Sciatic nerve (tissue), 2 donors: Measurements from ENCODE around the gene HEXIM2. TPM values are rescaled to one million over a fixed set of nuclear protein-coding genes. Genes with fewer than 3 reads are reported as not detected.
A peak's percentile ranks its signal among the peaks of the same experiment; 100 is the strongest.
"Not testable (repeated sequence)": the region's sequence is repeated elsewhere in the genome, so short reads cannot be mapped to it uniquely, and the experiment has no call there.

Source experiments
- ATAC-seq: fragments of 200-7000 bp; cut with Tn5 transposase; one replicate; pipeline ENCODE4 v1.9.1; 2020; ENCODE audit warnings: mild to moderate bottlenecking, moderate library complexity
- DNase-seq: peaks from one replicate; pipeline ENCODE4 v3.0.0-alpha.2; 2020; ENCODE audit warnings: low spot score
- intact Hi-C: fragments of 100-400 bp; cut with DNase I; formaldehyde crosslinking; loops from one replicate; pipeline ENCODE4 v1.14.2; 2022
- total RNA-seq: library from RNA; stranded (reverse); fragmentation: NEBNext Ultra II Directional; extraction: Animal tissue kit (Norgen Biotek cat#: 25700); gene quantifications from one replicate; pipeline ENCODE4 v1.2.1, GENCODE V29; 2021
- donor health status: DM: no; HTN: no; CAD: no.
- donor health status: DM: no; HTN: no; CAD: no.

Gene HEXIM2, protein sequence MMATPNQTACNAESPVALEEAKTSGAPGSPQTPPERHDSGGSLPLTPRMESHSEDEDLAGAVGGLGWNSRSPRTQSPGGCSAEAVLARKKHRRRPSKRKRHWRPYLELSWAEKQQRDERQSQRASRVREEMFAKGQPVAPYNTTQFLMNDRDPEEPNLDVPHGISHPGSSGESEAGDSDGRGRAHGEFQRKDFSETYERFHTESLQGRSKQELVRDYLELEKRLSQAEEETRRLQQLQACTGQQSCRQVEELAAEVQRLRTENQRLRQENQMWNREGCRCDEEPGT
- 6.8 TPM for total RNA-seq

DNA sequence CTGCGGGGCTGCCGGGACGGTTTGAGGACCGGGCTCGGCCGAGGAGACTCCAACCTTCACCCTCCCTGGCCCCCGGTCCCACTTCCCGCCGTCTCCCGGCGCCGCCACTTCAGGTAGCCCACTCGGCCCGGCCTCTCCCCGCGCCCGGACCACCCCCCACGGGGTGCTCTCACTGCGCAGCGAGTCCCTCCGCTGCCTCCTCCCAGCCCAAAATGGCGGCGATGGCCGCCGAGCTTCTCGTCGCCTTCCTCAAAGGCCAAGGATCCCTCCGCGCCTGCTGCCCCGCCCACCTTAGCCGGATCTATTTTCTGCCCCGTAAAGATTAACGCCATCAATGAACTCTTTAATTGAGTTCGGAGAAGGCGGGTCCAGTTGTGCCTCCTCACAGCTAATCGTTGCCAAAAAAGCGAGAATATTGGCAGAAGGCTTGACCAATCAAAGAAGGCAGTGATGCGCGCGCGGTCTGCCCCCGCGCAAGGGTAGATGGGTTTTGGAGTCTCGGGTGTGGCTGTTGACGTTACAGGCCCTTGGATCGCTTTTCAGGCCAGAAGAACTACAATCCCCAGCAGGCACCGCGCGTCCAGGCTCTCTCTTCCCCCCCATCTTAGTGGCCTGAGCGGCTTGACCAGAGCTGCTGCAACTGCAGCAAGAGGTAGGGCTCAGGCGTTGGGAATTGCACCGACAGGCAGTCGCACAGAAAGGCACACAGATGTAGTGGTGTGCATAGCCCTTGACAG, at the start of gene HEXIM2:
TSS of gene HEXIM2 (plus strand) at position 588 of the 737 bp plus-strand sequence. CDS start 919 bp downstream, outside the sequence.
- ATAC-seq (peak; percentile 97), DNase-seq (peak; percentile 99)
- intact Hi-C loops, result no loop called here

DNA sequence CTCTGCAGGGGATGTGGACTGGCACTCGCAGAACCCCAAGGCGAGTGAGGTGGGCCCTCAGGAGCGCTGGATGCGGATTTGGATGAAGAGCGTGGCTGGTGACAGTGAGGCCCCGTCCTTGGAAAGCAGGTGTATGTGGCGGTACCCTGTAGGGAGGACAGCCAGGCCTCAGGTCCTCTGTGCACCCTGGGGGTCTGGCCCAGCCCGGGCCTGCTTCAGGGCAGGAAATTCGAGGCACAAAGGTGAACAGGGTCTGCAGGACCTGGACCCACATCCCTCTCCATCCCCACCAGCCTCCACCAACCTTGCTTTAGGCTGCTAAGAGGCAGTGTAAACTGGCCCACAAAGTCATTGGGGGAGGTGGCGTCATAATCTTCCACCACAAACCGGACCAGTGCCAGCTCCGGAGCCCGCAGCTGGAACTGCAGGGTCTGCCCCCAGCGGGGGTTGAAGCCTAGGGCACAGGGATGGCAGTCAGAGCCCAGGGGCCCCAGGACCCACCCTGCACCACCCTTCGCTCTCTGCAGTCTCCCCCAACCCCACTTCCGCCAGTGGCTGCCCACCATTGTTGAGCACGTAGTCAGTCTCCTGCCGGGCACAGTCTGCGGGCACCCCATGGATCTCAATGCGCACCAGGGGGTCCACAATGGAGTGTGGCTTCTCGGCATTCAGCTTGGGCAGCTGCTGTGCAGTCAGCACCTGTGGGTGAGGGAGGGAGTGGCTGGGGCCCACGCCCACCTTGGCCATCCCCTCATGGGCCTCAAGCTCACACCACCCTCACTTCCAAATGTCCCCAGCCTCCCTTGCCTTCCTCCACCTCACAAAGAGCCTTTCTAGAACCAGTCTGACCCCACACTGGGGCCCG, 48.9 kb upstream of the HEXIM2 start:
- intact Hi-C loops, result no loop called here
- ATAC-seq, result no peak

DNA sequence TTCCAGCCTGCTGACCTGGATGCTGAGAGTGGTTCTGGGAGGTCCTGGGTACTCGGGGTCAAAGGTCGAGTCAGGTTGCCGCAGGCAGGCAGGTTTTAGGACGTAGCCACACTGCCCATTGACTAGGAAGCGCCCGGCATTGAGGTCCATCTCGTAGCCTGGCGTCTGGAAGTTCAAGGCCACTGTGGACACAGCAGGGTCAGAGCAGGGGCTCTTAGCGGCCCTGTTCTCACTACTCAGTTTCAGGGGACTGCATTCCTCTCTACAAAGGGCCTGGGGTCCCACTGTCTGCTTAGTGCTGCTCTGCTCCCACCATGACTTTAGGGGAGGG, 48.3 kb upstream of the HEXIM2 start:
- ATAC-seq (no peak), DNase-seq (no peak)
- intact Hi-C loops, result no loop called here

More for the DNA sequence above, 48.9 kb upstream of the HEXIM2 start:
- DNase-seq, result no peak

DNA sequence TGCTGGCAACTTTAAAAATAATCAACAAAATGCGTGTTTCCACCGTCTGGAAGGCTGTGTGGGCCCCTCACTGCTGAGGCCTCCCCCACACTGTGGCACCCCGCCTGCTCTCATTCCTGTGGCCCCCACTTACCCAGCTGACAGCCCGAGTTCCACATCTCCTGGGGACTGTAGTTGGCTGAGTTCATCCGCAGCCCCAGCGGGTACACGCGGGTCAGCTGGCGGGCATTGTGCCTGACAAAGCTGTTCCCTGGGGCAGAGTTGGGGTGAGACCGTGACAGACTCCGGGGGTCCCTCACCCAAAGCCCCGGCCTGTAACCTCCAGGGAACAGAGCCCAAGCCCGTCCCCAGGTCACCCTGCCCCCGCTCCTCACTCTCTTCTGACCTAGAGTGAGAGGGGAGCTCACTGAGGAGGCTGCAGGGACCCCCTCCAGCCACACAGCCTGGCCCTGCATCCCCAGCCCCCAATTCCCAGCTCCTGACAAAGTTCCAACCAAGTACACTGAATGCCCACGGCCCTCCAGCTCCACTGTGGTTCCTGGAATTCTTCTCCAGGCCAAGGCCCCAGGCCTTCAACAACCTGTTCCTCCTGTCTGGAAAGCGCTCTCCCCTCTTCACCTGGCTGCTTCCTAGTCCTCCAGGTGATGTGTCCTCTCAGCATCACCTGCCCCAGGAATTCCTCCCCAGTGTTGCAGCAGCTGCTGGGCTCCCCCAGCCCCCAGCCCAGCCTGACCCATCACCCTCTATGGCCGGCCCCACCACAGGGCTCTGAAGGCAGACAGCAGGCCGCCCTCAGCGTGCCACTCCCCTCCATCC, 47.4 kb upstream of the HEXIM2 start:
- DNase-seq (no peak), ATAC-seq (no peak)
- intact Hi-C loops, result no loop called here

DNA sequence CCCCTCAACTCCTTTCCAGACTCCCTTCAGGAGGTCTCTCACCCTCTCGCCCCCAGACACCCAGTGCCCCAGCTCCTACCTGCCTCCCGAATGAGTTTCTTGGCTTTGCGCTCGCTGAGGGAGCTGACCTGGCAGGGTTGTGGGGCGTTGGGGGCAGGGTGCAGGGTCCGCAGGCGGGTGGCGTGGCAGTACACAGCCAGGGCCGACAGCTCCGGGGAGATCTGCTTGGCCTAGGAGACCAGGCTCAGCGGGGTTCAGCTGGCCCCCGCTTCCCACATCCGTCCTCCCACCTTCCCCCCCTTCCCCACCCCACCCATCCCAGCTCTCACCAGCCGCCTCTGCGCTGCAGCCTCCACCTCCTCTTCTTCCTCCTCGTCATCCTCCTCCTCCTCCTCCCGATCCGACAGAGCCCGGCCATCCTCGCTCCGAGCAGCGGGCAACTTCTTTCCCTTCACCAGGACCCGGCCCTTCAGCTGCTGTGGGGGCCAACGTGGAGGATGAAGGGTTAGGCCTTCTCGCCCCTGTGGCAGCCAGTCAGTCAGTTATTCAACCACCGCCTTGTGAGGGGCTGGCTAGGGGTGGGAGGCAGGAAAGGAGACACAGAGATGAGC, 46.6 kb upstream of the HEXIM2 start:
- no peak for ATAC-seq
- intact Hi-C loops, result no loop called here

DNA sequence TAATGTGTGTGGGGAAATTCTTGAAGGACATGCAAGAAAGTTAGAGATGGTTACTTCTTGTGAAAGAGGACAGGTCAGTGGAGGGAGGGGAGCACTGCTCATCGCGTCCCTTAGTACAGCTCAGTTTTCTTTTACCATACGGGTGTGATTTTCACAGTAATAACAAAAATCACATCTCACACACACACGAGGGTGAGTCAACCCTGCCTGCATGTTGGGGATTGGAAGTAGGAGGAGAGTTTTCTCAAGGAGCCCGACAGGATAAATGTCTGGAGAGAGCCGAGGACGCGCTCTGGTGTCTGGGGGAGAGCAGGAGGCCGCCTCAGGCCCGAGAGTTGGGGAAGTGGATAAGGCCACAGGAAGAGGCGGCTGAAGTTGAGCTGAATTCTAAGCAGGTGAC, 45.8 kb upstream of the HEXIM2 start:
- DNase-seq, result no peak
- intact Hi-C loops, result no loop called here
- ATAC-seq, result no peak

More for the DNA sequence above, 46.6 kb upstream of the HEXIM2 start:
- peak; percentile 57 for DNase-seq

DNA sequence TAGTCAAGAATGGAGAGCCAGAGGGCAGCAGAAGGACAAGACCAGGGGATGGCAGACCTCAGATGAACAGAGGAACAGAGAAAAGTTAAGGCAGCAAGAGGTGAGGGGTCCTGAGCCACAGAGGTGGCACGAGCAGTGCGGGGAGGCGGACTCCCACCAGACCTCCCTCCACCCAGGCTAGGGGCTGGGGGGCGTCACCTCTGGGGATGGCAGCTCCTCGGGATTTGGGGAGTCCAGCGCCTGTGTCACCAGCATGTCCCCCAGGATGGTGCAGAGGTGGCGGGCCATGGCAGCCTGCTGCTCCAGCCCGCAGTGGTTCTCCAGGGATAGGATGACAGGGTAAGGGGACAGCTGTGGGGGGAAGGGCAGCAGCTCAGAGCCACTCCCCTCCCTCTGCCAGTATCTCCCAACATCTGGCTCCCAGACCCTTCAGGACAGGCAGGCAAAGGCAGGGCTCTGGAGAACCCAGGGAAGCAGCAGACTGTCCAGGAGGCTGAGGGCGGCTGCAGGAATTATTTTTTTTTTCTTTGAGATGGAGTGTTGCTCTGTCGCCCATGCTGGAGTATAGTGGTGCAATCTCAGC, 45.1 kb upstream of the HEXIM2 start:
- intact Hi-C loops, result no loop called here
- ATAC-seq (no peak), DNase-seq (no peak)

DNA sequence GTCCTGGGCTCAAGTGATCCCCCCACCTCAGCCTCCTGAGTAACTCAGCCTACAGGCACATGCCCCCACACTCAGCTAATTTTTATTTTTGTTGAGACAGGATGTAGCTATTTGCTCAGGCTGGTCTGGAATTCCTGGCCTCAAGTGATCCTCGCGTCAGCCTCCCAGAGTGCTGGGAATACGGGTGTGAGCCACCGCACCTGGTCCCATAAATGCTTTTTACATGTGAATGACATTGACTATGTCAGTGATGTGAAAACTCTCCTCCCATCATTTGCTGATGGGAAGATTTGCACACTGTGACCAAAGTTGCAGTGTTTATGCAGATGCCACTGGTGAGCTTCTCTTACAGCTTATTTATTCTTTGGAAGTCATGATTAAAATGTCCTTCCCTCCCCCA, 44.3 kb upstream of the HEXIM2 start:
- DNase-seq, result no peak
- ATAC-seq, result no peak
- intact Hi-C loops, result no loop called here

DNA sequence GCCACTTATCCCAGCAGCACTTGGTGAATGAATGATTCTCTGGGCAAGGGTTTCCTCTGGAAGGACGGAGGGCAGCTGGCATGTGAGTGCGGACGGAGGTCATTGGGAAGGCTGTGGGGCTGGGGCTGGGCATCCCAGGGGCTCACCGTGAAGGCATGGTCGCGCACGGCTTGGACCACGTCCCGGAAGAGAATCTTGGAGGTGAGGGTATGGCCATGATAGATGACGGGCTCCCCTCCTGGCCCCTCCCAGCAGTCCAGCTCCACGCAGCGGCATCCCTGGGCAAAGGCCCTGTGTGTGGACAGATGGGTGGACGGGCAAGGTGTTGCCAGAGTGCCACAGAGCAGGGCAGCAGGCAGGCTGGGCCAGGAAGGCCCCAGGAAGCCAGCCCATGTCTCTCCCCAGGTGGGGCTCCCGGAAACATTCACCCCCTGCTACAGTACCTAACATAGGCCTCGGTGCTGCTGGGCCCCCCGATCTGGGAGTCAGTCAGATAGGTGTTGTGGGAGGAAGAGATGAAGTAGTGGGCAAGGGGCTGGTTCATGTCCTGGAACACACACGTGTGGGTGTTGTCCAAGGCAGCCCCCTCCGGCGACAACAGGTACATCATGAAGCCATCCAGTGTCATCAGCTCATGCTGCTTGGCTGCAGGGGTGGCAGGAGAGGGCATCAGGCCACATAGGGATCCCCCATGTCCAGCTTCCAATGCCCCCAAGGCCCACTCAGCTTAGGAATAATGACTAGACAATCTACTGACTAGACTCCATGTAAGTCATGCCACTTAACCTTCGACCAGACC, 43.6 kb upstream of the HEXIM2 start:
- DNase-seq (no peak), ATAC-seq (no peak)
- intact Hi-C loops, result no loop called here

DNA sequence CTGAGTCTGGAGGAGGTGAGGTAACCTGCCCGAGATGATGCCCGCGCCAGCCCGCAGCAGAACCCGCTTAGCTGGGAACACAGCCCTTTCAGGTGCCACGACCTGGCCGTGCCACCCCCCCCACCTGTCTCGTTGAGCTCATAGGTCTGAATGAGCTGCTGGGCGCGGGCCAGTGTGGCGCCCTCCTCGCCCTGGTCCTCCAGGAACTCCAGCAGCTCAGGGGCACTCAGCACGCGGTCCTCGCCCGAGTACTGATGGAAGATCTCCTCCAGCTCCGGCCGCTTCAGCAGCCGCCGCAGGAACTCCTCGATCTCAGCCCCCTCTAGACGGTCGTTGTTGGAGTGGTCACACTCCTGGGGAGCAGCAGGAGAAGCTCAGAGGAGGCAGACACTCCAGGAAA, 43.0 kb upstream of the HEXIM2 start:
- intact Hi-C loops, result no loop called here
- ATAC-seq (no peak), DNase-seq (no peak)

DNA sequence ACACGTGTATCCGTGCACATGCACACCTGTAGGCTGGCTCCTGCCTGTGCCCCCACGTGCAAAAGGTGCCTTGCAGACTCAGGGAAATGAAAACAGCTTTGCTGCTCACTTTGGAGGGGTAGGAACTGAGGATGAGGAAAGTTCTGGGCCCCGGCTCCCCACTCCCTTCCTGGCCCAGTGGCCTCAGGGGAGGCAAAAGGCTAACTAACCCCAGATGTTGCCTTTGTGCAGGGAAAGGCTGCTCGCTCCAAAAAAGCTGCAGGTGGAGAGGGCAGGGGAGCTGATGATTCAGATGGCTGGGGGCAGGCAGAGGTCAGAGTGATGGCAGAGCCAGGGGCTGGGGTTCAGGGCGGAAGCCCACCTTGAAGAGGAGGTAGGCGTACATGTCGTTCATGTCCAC, 41.7 kb upstream of the HEXIM2 start:
- DNase-seq (peak; percentile 60), ATAC-seq (peak; percentile 55)
- intact Hi-C loops, result no loop called here

DNA sequence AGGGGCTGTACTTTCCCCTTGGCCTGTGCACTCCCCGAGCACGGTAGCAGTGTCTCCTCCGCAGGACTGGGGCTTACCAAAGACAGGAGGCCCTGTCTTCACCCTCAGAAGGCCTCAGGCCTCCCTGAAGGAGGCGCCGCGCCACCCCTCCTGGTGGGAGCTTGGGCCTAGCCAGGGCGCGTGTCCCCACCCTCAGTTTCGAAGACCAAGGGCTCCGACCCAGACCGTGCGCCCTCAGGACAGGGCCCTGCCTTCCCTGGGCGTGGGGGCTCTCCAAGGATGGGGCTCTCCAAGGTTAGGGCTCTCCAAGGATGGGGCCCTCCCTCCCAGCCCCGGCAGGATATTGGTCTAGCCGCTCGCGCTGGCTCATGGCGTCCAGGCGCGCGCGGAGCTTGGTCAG, 41.1 kb upstream of the HEXIM2 start:
- intact Hi-C loops, result no loop called here
- ATAC-seq, result no peak
- DNase-seq, result no peak

DNA sequence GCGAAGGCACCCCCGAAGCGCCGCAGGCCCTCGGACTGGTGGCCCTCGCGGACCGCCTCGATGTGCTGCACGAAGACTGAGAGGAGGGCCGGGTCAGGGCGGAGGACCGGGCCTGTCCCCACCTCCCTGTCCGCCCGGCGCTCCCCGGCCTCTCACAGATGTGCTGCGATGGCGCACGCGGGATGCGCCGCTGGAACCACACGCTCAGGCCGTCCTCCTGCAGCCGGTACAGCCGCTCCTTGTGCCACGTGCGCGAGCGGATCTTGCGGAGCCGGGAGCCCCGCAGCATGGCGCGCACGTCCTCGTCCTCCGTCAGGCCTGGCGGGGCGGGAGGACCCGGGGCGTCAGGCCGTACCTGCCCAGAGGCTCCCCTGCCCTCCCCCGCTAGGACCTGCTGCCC, 40.6 kb upstream of the HEXIM2 start:
- DNase-seq (peak; percentile 56), ATAC-seq (no peak)
- intact Hi-C loops, result no loop called here

DNA sequence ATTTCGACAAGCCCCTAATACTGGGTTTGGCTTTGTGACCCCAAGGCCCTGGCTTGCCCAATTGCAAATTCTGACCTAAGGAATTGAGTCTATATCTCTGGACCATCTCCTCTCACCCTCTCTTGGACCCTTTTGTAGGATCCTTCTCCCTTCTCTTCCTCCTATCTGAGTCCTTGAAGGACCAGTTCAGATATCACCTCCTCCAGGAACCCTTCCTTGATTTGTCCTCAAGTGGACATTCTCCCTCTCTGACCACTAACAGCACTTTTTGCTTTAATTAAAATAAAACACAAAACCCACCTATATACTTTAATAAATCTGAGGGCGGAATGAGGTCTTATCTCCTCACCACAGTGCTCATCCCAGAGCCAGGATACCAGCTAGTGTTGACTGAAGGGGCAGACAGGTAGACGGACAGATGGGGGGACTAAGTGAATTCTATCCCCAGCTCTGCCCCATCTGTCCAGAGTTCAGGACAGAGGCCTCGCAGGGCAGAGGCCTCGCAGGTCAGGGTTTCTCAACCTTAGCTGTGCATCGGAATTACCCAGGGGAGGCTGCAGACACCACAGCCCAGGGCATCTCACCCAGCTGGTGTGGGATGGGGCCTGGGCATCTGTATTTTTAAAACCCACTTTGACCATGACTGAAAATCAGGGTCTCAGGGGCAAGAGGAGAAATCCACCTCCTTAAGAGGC, 38.5 kb upstream of the HEXIM2 start:
- no peak for ATAC-seq
- no peak for DNase-seq
- intact Hi-C loops, result no loop called here

DNA sequence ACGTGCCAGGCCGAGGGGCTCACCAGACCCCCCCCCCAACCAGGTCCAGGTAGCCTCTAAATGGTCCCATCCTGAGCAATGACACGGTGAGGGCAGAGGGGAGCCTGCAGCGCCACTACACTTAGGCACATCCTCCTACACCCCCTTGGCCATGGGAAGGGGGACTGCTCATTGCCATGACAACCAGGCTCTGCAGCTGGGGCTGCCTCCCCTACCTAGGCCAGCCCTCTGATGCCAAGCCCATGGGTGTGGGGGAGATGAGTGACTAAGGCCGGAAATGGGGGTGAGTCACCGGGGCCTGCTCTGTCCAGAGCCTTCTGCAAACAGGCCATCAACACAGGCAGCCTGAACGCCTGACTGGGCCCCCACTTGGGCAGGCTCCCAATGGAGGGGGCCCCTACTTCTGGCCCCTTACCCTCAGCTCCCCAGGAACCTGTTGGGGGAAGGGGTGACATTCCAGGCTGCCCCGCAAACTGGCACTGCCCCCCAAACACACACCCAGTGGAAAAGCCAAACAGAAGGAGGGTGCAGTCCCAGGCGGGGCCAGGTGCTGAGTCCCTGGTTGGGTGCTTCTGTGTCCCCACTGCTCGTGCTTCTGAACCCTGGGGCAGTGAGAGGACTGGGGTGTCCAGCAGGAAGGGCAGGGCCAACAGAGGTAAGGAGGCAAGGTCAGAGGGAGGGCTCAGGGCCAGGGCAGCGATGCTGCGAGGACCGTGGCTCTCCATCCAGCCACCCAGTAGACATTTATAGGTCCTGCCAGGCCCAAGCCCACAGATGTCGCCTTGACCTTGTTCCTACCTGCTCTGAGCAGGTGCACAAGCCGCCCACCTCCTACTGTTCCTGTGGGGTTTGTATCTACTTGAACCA, 37.5 kb upstream of the HEXIM2 start:
- ATAC-seq (peak; percentile 52), DNase-seq (no peak)
- intact Hi-C loops, result no loop called here

DNA sequence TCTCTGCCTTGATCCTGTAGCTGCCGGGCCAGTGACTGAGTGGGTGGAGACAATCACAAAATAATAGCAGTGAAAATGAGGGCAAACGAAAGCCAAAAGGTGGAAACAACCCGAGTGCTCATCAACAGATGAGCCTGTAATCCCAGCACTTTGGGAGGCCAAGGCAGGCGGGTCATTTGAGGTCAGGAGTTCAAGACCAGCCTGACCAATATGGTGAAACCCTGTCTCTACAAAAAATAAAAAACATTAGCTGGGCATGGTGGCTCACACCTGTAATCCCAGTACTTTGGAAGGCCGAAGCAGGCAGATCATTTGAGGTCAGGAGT, 36.9 kb upstream of the HEXIM2 start:
- intact Hi-C loops, ATAC-seq, DNase-seq: not testable (repeated sequence)
